ENCODE results near the gene CDT1. TPM values are rescaled to one million over a fixed set of nuclear protein-coding genes. Genes with fewer than 3 reads are reported as not detected.
A peak's percentile ranks its signal among the peaks of the same experiment; 100 is the strongest.

Gene CDT1
- total and polyA plus RNA-seq, 10 of the 15 experiments (the other 5 are each of a cell fraction or from before 2014, with no cell fraction given): 0.50 to 87.6 (median 8.8) TPM

DNA sequence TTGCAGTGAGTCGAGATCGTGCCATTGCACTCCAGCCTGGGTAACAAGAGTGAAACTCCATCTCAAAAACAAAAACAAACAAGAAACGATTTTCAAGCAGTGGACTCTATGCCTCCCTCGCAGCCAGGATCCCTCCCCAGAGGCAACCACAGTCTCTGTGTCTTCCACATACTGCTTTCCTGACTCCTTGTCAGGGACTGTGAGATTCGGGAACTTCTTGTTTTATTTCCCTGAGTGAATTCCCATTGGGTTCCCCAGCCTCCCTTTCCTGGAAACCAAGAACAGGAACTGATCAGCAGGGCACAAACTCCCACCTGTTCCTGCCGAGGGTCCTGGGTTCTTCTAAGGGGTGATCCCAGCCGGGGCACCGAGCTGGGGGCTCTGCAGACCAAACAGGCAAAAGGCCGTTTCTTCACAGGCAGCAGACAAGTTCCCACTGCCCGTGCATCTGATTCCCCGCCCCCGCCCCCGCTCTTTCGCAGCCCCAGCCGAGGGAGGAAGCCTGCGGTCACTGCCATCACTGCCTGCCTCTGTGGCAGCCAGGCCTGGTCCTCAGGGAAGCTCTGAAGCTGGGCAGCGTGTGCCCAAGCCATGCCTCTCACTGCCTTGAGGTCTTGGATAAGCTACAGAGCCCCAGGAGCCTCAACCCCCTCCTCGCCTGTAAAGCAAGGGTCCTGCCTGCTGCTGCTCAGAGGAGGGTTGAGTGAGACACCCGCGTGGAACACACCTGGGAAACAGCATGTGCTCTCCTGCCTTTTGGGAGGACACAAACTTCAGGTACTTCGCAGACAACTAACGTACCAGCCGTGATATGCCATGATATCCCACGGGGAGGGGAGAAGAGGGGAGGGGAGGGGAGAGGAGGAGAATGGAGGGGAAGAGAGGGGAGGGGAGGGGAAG, 13.0 kb upstream of the CDT1 start (continued):
- TF ChIP-seq, protein P1, sequence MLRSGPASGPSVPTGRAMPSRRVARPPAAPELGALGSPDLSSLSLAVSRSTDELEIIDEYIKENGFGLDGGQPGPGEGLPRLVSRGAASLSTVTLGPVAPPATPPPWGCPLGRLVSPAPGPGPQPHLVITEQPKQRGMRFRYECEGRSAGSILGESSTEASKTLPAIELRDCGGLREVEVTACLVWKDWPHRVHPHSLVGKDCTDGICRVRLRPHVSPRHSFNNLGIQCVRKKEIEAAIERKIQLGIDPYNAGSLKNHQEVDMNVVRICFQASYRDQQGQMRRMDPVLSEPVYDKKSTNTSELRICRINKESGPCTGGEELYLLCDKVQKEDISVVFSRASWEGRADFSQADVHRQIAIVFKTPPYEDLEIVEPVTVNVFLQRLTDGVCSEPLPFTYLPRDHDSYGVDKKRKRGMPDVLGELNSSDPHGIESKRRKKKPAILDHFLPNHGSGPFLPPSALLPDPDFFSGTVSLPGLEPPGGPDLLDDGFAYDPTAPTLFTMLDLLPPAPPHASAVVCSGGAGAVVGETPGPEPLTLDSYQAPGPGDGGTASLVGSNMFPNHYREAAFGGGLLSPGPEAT (IDR thresholded peaks at IDR 0.05; ENCODE audit: low read depth): 0 out of 2 replicates have a peak, but pooled peaks have one; percentile 34
- TF ChIP-seq EGR1 (IDR thresholded peaks at IDR 0.05; ENCODE audit: borderline replicate concordance in 1 of 2, low read depth in 2 of 2, low read length in 2 of 2): peak in 1 of 2 experiments; percentile 94; a peak in 2 of 3 replicates
- no peak for TF ChIP-seq RFX5 (IDR thresholded peaks at IDR 0.05; ENCODE audit: low read depth, low read length)
- 0 out of 2 replicates have a peak, but pooled peaks have one; percentile 31 for TF ChIP-seq POLR2A (IDR thresholded peaks at IDR 0.05; ENCODE audit: low read depth, low read length)
- TF ChIP-seq SMAD1 (IDR thresholded peaks at IDR 0.05; ENCODE audit: low read depth, partially characterized antibody): no peak
- peak; percentile 52 to 77; a peak in 2 of 4 replicates for TF ChIP-seq BHLHE40 (IDR thresholded peaks at IDR 0.05; ENCODE audit: borderline replicate concordance in 1 of 2, low read depth in 2 of 2, low read length in 1 of 2)
- no peak for TF ChIP-seq NR2C1 (IDR thresholded peaks at IDR 0.05)
- TF ChIP-seq SUZ12 (IDR thresholded peaks at IDR 0.05; ENCODE audit: unreplicated experiment): no peak
- TF ChIP-seq GATAD2B (conservative IDR thresholded peaks at IDR 0.05; ENCODE audit: low read depth): 0 out of 2 replicates have a peak, but pooled peaks have one; percentile 36
- TF ChIP-seq CBX3 (IDR thresholded peaks at IDR 0.05; ENCODE audit: borderline replicate concordance, low read depth): no peak
